Measurements from ENCODE around the gene PDE4D.

PDE4D gene

GRCh38 chr5:59553992-59554391 lies 339.5 kb downstream of the PDE4D start:
- no peak for TF ChIP-seq CTCF (IDR thresholded peaks at IDR 0.05)
- Histone ChIP-seq H3K4me3 (no peak overlapping the region), H3K27ac (no peak overlapping the region)
- no peak for DNase-seq (ENCODE audit: low spot score)

GRCh38 chr5:59548807-59549357 lies 344.6 kb downstream of the PDE4D start:
- Histone ChIP-seq H3K4me3 (no peak overlapping the region), H3K27ac (no peak overlapping the region)
- DNase-seq (ENCODE audit: low spot score) = no peak
- TF ChIP-seq CTCF (IDR thresholded peaks at IDR 0.05) = no peak

GRCh38 chr5:59547731-59548130 lies 345.8 kb downstream of the PDE4D start:
- Histone ChIP-seq H3K27ac (no peak overlapping the region), H3K4me3 (no peak overlapping the region)
- TF ChIP-seq CTCF (IDR thresholded peaks at IDR 0.05) = no peak
- DNase-seq (ENCODE audit: low spot score) = no peak

- H3K27ac ChIP-seq = peak overlapping the region; percentile 52 to 58
- TF ChIP-seq CTCF (IDR thresholded peaks at IDR 0.05) = no peak
- no peak for DNase-seq (ENCODE audit: low spot score)
Observed at GRCh38 chr5:59544573-59544972, 349.0 kb downstream of the PDE4D start.

GRCh38 chr5:59543821-59544442 lies 349.6 kb downstream of the PDE4D start:
- peak overlapping the region; percentile 52 to 58 for H3K27ac ChIP-seq

More at GRCh38 chr5:59544573-59544972, 349.0 kb downstream of the PDE4D start:
- no peak overlapping the region for H3K4me3 ChIP-seq

GRCh38 chr5:59542851-59543820 lies 350.4 kb downstream of the PDE4D start:
- no peak for DNase-seq (ENCODE audit: low spot score)
- no peak for TF ChIP-seq CTCF (IDR thresholded peaks at IDR 0.05)
- peak overlapping the region; percentile 52 to 58 for H3K27ac ChIP-seq
- no peak overlapping the region for H3K4me3 ChIP-seq

More at GRCh38 chr5:59543821-59544442, 349.6 kb downstream of the PDE4D start:
- no peak overlapping the region for H3K4me3 ChIP-seq
- TF ChIP-seq CTCF (IDR thresholded peaks at IDR 0.05) = no peak
- no peak for DNase-seq (ENCODE audit: low spot score)
